ENCODE results near the gene ORC4.
"Not testable (repeated sequence)": the region's sequence is repeated elsewhere in the genome, so short reads cannot be mapped to it uniquely, and the experiment has no call there.

ORC4 gene

GRCh38 chr2:148028781-148029180 lies 8.2 kb upstream of the ORC4 start:
- DNase-seq: no peak
- TF ChIP-seq GATA1 (IDR thresholded peaks at IDR 0.05; ENCODE audit: low read depth, low read length): no peak
- TF ChIP-seq POLR2A (IDR thresholded peaks at IDR 0.05; ENCODE audit: low read length): no peak

GRCh38 chr2:148027822-148028221 lies 7.3 kb upstream of the ORC4 start:
- peak in 1 of 2 experiments; percentile 20 for DNase-seq
- TF ChIP-seq GATA1 (IDR thresholded peaks at IDR 0.05; ENCODE audit: low read depth, low read length) (no peak), POLR2A (IDR thresholded peaks at IDR 0.05; ENCODE audit: low read length) (no peak)

GRCh38 chr2:148026573-148026972 lies 6.0 kb upstream of the ORC4 start:
- no peak for TF ChIP-seq POLR2A (IDR thresholded peaks at IDR 0.05; ENCODE audit: low read length)
- no peak for TF ChIP-seq GATA1 (IDR thresholded peaks at IDR 0.05; ENCODE audit: low read depth, low read length)
- DNase-seq: no peak

GRCh38 chr2:148023861-148024260 lies 3.3 kb upstream of the ORC4 start:
- DNase-seq: peak; percentile 16 to 34
- TF ChIP-seq POLR2A (IDR thresholded peaks at IDR 0.05; ENCODE audit: low read length): no peak
- TF ChIP-seq GATA1 (IDR thresholded peaks at IDR 0.05; ENCODE audit: low read depth, low read length): no peak

GRCh38 chr2:148022882-148023281 lies 2.3 kb upstream of the ORC4 start:
- TF ChIP-seq POLR2A (IDR thresholded peaks at IDR 0.05; ENCODE audit: low read length): no peak
- TF ChIP-seq GATA1 (IDR thresholded peaks at IDR 0.05; ENCODE audit: low read depth, low read length): no peak
- DNase-seq: peak in 1 of 2 experiments; percentile 8

- TF ChIP-seq GATA1 (IDR thresholded peaks at IDR 0.05; ENCODE audit: low read depth, low read length): no peak
- no peak for TF ChIP-seq POLR2A (IDR thresholded peaks at IDR 0.05; ENCODE audit: low read length)
- peak; percentile 16 to 36 for DNase-seq
These were observed 1.8 kb upstream of the ORC4 start for GRCh38 chr2:148022351-148022750.

- TF ChIP-seq POLR2A (IDR thresholded peaks at IDR 0.05; ENCODE audit: low read length): no peak
- no peak for TF ChIP-seq GATA1 (IDR thresholded peaks at IDR 0.05; ENCODE audit: low read depth, low read length)
- peak; percentile 51 to 65 for DNase-seq
These were observed 1.3 kb upstream of the ORC4 start for GRCh38 chr2:148021886-148022285.

- DNase-seq: peak; percentile 82 to 87
- TF ChIP-seq GATA1 (IDR thresholded peaks at IDR 0.05; ENCODE audit: low read depth, low read length) (no peak), POLR2A (IDR thresholded peaks at IDR 0.05; ENCODE audit: low read length) (peak; percentile 45)
These were observed 723 bp upstream of the ORC4 start, which contains the start of gene MBD5 for GRCh38 chr2:148021059-148021861. TSS of gene MBD5 (plus strand) at chr2:148021091.

- TF ChIP-seq POLR2A (IDR thresholded peaks at IDR 0.05; ENCODE audit: low read length) (no peak), GATA1 (IDR thresholded peaks at IDR 0.05; ENCODE audit: low read depth, low read length) (no peak)
- no peak for DNase-seq
These were observed 5.9 kb downstream of the ORC4 start for GRCh38 chr2:148014616-148015015.

- DNase-seq: no peak
- TF ChIP-seq GATA1 (IDR thresholded peaks at IDR 0.05; ENCODE audit: low read depth, low read length) (no peak), POLR2A (IDR thresholded peaks at IDR 0.05; ENCODE audit: low read length) (no peak)
These were observed 6.7 kb downstream of the ORC4 start for GRCh38 chr2:148013876-148014275.

- DNase-seq: not testable (repeated sequence)
These were observed 12.1 kb downstream of the ORC4 start for GRCh38 chr2:148008411-148008810.

GRCh38 chr2:148007219-148007900 lies 13.2 kb downstream of the ORC4 start:
- TF ChIP-seq POLR2A (IDR thresholded peaks at IDR 0.05; ENCODE audit: low read length): no peak
- no peak for TF ChIP-seq GATA1 (IDR thresholded peaks at IDR 0.05; ENCODE audit: low read depth, low read length)
- no peak for DNase-seq

- TF ChIP-seq GATA1 (IDR thresholded peaks at IDR 0.05; ENCODE audit: low read depth, low read length) (no peak), POLR2A (IDR thresholded peaks at IDR 0.05; ENCODE audit: low read length) (no peak)
- DNase-seq: peak in 1 of 2 experiments; percentile 14
These were observed 14.1 kb downstream of the ORC4 start for GRCh38 chr2:148006249-148007007.

GRCh38 chr2:148002420-148002819 lies 18.1 kb downstream of the ORC4 start:
- DNase-seq: not testable (repeated sequence)
